Measurements from ENCODE around the gene DAPK3.
"Not testable (repeated sequence)": the region's sequence is repeated elsewhere in the genome, so short reads cannot be mapped to it uniquely, and the experiment has no call there.

DAPK3 gene

DNA sequence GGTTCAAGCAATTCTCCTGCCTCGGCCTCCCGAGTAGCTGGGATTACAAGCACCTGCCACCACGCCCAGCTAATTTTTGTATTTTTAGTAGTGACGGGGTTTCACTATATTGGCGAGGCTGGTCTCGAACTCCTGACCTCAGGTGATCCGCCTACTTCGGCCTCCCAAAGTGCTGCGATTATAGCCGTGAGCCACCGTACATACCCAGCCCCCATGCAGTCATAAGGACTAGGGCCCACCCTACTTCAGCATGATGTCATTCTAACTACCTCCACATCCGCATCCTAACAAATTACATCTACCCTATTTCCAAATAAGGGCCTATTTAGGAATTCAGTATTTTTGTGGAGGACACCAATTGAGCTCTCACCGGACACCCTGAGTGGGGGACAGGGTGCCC is 15.6 kb downstream of the DAPK3 start:
- not testable (repeated sequence) for DNase-seq (ENCODE audit: low read depth in 2 of 2)

DNA sequence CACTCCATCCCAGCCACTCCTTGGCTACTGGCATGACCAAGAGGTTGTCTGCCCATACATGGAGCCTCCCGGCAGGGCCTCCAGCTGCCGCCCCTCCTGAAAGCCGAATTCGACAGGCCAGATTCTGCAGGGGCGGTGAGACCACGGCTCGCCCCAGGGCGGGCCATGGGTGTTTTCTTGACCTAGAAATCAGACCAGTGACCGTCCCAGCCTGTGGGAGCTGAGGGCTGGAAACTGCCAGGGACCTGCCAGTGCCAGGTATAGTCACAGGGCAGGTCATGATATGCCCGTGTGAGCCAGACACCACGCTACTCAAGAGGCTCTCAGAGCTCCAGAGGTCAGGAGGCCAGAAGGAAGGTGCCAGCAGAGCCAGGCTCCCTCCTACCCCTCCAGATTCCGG is 16.8 kb downstream of the DAPK3 start:
- no peak for DNase-seq (ENCODE audit: low read depth in 2 of 2)

DNA sequence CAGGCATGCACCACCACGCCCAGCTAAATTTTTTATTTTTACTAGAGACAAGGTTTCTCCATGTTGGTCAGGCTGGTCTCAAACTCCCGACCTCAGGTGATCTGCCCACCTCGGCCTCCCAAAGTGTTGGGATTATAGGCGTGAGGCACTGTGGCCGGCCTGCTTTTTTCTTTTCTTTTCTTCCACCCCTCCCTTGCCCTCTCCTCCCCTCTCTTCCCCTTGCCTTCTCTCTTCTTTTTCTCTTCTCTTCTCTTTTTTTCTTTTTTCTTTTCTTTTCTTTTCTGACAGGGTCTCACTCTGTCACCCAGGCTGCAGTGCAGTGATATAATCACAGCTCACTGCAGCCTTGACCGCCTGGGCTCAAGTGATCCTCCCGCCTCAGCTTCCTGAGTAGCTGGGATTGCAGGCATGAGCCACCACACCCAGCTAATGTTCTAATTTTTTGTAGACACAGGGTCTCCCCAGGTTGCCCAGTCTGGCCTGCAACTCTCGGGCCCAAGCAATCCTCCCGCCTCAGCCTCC is 18.1 kb downstream of the DAPK3 start:
- DNase-seq (ENCODE audit: low read depth in 2 of 2), result not testable (repeated sequence)

DNA sequence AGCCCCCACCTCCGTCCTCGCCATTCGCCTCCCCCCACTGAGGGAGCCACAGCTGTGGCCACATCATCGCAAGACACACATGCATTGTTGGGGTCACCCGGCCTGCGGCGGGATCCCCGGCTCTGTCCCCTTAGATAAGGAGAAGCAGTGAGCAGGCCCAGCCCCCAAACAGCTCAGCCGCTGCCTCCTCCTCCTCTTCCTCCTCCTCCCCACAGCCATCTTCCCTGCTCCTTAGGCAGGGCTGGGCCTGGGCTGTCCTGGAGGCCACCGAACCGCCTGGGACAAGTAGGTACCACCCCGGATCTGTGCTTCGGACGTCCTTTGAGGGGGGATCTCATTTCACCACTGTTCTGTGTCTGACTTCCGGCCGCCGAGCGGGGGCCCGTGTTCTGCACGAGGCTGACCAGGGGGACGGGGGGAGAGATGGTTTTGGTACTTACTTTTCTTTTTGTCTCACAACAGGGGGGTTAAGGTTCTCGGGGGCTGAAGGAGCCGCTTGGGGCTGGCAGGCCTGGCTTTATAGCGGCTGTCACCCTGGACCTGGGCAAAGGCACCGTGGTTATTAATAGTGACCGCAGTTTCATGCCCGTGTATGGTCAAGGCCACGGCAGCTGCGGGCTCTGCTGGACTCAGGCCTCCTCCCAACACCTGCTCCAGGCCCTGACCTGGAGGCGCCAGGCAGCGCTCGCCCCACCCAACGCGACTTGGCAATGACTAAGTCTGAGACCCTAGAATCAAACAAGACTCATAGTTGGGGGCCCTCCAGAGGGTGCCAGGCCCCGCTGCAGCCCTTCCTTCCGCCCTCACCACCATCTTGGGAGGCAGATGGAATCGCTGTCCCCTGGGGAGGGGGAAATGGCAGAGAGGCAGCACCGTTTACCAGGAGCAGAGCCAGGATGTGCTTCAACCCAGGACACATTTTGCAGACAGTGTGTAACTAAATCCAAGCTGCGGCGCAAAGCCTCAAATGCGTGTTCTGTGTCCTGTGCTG is 19.7 kb downstream of the DAPK3 start:
- DNase-seq (ENCODE audit: low read depth in 2 of 2), result no peak

GRCh38 chr19:3949997-3950859 is 20.7 kb downstream of the DAPK3 start:
- no peak for DNase-seq (ENCODE audit: low read depth in 2 of 2)

DNA sequence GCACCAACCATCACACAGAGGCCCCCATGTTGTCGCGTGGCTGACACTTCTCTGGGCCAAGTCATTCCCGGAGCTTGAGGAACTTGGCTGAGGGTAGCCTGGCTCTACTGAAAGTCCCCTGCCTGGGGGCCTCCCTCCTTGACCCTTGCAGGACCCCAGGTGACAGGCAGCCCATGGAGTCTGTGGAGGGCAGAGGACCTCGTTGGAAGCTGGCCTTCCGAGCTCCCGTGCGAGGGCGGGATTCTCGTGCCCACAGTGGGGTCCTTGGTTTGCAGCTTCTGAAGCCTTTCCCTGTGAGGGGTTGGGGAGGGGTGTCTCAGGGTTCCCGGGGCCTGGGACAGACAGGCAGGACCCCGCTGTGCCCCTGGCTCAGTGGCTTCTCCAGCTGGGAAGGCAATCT is 21.6 kb downstream of the DAPK3 start:
- no peak for DNase-seq (ENCODE audit: low read depth in 2 of 2)

DNA sequence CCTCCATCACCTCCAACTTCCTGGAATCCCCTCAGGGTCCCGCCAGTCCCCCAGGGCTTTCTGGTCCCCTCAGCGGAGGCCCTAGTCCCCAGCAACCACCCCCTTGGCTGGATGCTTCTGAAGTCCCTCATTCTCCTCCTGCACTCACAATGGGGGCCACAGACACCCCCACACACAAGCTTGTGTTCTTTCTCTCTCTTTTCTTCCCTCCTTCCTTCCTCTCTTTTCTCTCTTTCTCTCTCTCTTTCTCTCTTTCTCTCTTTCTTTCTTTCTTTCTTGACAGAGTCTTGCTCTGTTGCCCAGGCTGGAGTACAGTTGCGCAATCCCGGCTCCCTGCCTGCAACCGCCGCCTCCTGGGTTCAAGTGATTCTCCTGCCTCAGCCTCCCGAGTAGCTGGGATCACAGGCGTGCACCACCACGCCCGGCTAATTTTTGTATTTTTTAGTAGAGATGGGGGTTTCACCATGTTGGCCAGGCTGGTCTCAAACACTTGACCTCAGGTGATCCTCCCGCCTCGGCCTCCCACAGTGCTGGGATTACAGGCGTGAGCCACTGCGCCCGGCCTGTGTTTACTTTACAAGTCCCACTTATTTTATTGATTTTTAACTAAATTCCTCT is 23.5 kb downstream of the DAPK3 start:
- DNase-seq (ENCODE audit: low read depth in 2 of 2), result not testable (repeated sequence)

- DNase-seq (ENCODE audit: low read depth in 2 of 2), result no peak
Measured at GRCh38 chr19:3945838-3946237, 25.1 kb downstream of the DAPK3 start.

DNA sequence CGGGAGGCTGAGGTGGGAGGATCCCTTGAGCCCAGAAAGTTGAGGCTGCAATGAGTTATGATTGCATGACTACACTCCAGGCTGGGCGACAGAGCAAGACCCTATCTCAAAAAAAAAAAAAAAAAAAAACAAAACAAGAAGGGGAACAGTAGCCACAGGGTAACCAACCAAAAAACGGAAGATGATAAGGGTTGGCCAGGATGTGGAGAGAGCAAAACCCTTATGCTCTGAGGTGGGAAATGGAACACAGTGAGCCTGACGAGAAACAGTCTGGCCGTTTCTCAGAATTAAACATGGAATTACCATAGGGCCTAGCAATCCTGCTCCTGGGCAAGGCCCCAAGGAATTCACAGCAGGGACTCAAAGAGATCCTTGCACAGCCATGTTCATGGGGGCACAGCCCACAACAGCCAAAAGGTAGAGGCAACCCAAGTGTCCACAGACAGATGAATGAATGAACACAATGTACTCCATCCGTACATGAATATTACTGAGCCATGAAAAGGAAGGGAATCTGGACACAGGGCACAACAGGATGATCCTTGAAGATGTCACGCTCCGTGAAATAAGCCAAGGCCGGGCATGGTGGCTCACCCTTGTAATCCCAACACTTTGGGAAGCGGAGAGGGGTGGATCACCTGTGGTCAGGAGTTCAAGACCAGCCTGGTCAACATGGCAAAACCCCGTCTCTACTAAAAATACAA is 26.7 kb downstream of the DAPK3 start:
- DNase-seq (ENCODE audit: low read depth in 2 of 2), result no peak

DNA sequence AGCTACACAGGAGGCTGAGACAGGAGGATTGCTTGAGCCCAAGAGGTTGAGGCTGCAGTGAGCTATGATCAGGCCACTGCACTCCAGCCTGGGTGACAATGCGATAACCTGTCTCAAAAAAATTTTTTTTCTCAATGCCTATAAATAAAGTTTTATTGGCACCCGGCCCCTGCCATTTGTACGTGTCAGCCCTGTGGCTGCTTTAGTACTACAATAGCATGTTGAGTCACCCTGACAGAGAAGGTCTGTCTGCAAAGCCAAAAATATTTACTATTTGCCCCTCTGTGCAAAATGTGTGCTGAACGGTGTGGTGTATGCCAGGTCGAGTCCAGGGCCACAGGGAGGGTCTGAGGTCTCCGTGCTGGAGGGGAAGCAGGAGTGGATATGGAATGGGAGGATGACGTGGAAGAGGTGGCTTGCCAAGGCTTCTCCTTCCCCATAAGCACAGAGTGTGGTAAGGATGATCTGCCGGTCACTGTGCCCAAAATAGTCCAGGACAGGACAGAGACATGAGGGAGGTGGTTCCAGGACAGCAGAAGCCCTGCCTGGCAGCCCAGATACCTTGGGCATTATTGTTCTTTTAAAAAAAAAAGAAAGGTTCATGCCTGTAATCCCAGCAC is 28.0 kb downstream of the DAPK3 start:
- DNase-seq (ENCODE audit: low read depth in 2 of 2), result no peak

DNA sequence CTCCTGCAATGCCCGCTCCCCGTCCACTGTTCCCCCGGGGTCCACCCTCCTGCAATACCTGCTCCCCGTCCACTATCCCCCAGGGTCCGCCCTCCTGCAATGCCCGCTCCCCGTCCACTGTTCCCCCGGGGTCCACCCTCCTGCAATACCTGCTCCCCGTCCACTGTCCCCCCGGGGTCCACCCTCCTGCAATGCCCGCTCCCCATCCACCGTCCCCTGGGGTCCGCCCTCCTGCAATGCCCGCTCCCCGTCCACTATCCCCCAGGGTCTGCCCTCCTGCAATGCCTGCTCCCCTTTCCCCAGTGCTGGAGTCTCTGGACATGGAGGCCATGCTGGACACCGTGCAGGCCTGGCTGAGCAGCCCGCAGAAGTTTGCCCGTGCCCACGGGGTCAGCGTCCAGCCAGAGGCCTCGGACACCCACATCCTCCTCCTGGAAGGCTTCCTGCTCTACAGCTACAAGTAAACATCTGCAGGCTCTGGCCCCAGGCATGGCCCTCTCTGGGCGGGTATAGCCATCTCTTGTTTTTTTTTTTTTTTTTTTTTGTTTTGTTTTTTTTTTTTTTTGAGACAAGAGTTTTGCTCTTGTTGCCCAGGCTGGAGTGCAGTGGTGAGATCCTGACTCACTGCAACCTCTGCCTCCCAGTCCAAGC is 32.5 kb downstream of the DAPK3 start:
- not testable (repeated sequence) for DNase-seq (ENCODE audit: low read depth in 2 of 2)

GRCh38 chr19:3936506-3937442 is 34.1 kb downstream of the DAPK3 start:
- DNase-seq (ENCODE audit: low read depth in 2 of 2), result no peak

GRCh38 chr19:3932931-3933810 is 37.7 kb downstream of the DAPK3 start, which contains the start of gene NMRK2:
TSS of gene NMRK2 (plus strand) at chr19:3933069. CDS start at chr19:3933672, 603 bp downstream.
- DNase-seq (ENCODE audit: low read depth in 2 of 2), result no peak

GRCh38 chr19:3931041-3931440 is 39.9 kb downstream of the DAPK3 start:
- DNase-seq (ENCODE audit: low read depth in 2 of 2), result no peak

DNA sequence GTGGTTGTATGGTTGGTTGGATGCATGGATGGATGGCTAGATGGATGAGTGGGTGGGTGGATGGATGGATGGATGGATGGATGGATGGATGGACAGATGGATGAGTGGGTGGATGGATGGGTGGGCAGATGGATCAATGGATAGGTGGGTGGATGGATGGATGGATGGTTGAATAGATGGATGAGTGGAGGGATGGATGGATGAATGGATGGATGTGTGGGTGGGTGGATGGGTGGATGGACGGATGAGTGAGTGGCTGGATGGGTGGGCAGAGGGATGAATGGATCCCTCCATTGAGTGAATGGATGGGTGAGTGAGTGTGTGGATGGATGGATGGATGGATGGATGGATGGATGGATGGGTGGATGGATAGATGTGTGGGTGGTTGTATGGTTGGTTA is 47.0 kb downstream of the DAPK3 start:
- no peak for DNase-seq (ENCODE audit: low read depth in 2 of 2)

DNA sequence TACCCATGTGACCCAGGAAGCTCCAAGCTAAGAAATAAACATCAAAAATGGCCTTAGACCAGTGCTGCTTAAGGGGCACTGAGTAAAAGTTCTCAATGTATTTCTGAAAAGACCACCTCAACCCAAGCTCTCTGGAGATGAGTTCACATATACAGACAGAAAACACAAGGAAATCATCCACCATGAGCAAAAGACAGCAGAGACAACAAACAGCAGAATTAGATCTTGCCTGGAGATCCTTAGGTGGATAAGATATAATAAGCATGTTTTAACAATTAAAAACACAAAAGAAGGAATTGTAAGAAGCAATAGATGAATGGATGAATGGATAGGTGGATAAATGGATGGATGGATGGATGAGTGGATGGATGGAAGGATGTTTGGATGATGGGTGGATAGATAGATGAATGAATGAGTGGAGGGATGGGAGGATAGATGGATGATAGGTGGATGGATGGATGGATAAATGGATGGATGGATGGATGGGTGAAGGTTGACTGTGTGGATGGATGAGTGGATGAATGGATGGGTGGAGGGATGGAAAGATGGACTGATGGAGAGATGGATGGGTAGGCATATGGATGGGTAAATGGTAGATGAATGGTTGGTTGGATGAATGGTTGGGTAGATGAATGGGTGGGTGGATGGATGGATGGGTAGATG is 47.7 kb downstream of the DAPK3 start:
- DNase-seq (ENCODE audit: low read depth in 2 of 2), result no peak

GRCh38 chr19:3919793-3920192 is 51.1 kb downstream of the DAPK3 start:
- no peak for DNase-seq (ENCODE audit: low read depth in 2 of 2)
